Testis (tissue), 2 donors: ENCODE measurements around the gene TMEM43.

ENCODE experiments used
- POLR2A ChIP-seq: fragments of 450-650 bp; IDR thresholded peaks from one replicate; pipeline ENCODE4 v1.6.1; 2017; ENCODE audit warnings: antibody characterized with exemption, mild to moderate bottlenecking, moderate library complexity
- TF ChIP-seq, protein P1 (sequence below), 3 experiments: fragments of 450-650 bp in 2 of 3; fragments of 200-600 bp in 1 of 3; sonication (generic) in 1 of 3; IDR thresholded peaks; one replicate each; pipeline ENCODE4 v1.5.1; 2016 to 2019; ENCODE audit warnings: antibody characterized with exemption in 3 of 3, mild to moderate bottlenecking in 2 of 3, moderate library complexity in 1 of 3

DNA sequence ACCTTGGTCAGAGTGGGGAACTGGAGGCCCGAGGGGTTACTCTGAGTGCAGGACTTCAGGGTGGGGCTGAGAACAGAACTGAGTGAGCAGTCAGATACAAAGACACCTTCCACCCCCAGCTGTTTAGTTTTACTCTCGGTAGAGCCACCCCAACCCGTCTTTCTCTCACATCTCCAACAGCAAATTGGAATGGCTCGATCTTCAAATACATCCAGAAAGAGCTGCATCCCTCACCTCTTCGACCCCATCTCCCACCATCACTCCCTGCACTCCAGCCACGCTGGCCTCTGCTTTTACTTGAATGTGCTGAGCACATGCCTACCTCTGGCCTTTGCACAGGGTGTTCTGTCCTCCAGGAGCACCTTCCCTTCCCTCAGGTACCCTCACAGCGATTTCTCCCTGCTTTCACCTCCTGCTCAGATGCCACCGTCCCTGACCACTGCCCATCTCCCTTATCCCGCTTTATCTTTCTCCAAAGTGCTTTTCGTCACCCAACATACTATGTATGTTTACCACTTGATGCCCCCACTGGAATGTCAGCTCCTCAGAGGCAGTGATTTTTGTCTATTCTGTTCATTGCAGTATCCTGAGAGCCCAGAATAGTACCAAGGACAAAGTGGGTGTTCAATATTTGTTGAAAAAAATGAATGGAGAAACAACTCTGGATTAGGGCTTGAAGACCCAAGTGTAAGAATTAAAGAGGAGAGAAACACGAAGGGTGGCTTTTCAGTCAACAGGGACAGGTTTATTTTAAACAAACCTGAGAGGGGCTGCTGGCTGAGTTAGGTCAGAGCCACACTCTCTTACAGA is 4.5 kb upstream of the TMEM43 start:
- TF ChIP-seq, protein P1, sequence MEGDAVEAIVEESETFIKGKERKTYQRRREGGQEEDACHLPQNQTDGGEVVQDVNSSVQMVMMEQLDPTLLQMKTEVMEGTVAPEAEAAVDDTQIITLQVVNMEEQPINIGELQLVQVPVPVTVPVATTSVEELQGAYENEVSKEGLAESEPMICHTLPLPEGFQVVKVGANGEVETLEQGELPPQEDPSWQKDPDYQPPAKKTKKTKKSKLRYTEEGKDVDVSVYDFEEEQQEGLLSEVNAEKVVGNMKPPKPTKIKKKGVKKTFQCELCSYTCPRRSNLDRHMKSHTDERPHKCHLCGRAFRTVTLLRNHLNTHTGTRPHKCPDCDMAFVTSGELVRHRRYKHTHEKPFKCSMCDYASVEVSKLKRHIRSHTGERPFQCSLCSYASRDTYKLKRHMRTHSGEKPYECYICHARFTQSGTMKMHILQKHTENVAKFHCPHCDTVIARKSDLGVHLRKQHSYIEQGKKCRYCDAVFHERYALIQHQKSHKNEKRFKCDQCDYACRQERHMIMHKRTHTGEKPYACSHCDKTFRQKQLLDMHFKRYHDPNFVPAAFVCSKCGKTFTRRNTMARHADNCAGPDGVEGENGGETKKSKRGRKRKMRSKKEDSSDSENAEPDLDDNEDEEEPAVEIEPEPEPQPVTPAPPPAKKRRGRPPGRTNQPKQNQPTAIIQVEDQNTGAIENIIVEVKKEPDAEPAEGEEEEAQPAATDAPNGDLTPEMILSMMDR (IDR thresholded peaks at IDR 0.05) = no peak
- no peak for TF ChIP-seq POLR2A
